K562 (cell line): ENCODE measurements around the gene RXRA. TPM values are rescaled to one million over a fixed set of nuclear protein-coding genes. Genes with fewer than 3 reads are reported as not detected.

ENCODE experiments used
- ATAC-seq: fragments of 200-7000 bp; cut with Tn5 transposase; 3 replicates; pipeline ENCODE4 v1.9.1; 2020; ENCODE audit warnings: moderate library complexity
- BruUV-seq: library from RNA; stranded (reverse); fragments of 400-500 nt; replicated peaks from 2 replicates; lab custom pipeline; 2021; lab: Mats Ljungman, UMichigan
- CTCF ChIA-PET: fragments of 300-600 bp; formaldehyde crosslinking; extraction: SDS; loops from one replicate; lab custom pipeline; 2021; ENCODE audit warnings: low intra/inter-chr PET ratio; lab: Yijun Ruan, JAX
- POLR2A ChIA-PET: fragments of 300-600, 350-650 bp; sonication (Branson Sonifier 250); formaldehyde crosslinking; extraction: SDS; loops from one replicate; lab custom pipeline; 2021; ENCODE audit warnings: antibody characterized with exemption, inconsistent platforms; lab: Yijun Ruan, JAX
- DNase-seq, 4 experiments: peaks; one replicate each; pipeline versions ENCODE4 v3.0.0 to v3.0.0-alpha.2; 2011 to 2018; ENCODE audit warnings: low spot score in 3 of 4, mixed read lengths in 3 of 4; ENCODE audit errors: extremely low read depth in 1 of 4
- FAIRE-seq: peaks from 2 replicates; lab custom pipeline; 2011; peaks lifted over from hg19 to GRCh38; lab: Jason Lieb, UNC
- H2AFZ ChIP-seq: 2 replicates; pipeline ENCODE4 v1.6.0; 2011; ENCODE audit warnings: low read depth, low read length, control low read depth, inconsistent platforms
- H3K27ac ChIP-seq: fragments of 200-600 bp; 3 replicates; pipeline ENCODE4 v1.8.0; 2011; ENCODE audit warnings: low read depth, mild to moderate bottlenecking, control low read depth, inconsistent platforms, low read length, moderate library complexity, mixed read lengths; ENCODE audit errors: extremely low read depth
- H3K27me3 ChIP-seq, 2 experiments: fragments of 300-600 bp in 1 of 2; 2 replicates in 1 of 2; 3 replicates in 1 of 2; pipeline versions ENCODE4 v1.6.0 to v1.8.0; 2011; ENCODE audit warnings: inconsistent platforms in 2 of 2, low read length in 2 of 2, mild to moderate bottlenecking in 1 of 2, mixed read lengths in 1 of 2, moderate library complexity in 1 of 2; ENCODE audit not compliant: control insufficient read depth in 2 of 2, insufficient read depth in 2 of 2
- H3K36me3 ChIP-seq: fragments of 300-600 bp; 3 replicates; pipeline ENCODE4 v1.8.0; 2011; ENCODE audit warnings: mild to moderate bottlenecking, low read length, inconsistent platforms; ENCODE audit not compliant: control insufficient read depth, insufficient read depth
- H3K4me1 ChIP-seq, 2 experiments: fragments of 200-600 bp in 1 of 2; replicated peaks in 1 of 2; 2 replicates in 1 of 2; 3 replicates in 1 of 2; pipeline versions ENCODE4 v1.5.1 to v1.8.0; 2011; ENCODE audit warnings: inconsistent platforms in 2 of 2, low read length in 2 of 2, mild to moderate bottlenecking in 1 of 2, mixed read lengths in 1 of 2, moderate library complexity in 1 of 2; ENCODE audit not compliant: control insufficient read depth in 2 of 2, insufficient read depth in 2 of 2
- H3K4me2 ChIP-seq: 2 replicates; pipeline ENCODE4 v1.6.1; 2011; ENCODE audit warnings: low read length, control low read depth, inconsistent platforms, mixed read lengths; ENCODE audit not compliant: insufficient read depth
- H3K4me3 ChIP-seq: fragments of 200-600 bp; sonication (generic), shearing (Covaris generic); 2 replicates; pipeline ENCODE4 v1.5.1; 2016; ENCODE audit warnings: control low read depth, inconsistent platforms
- H3K79me2 ChIP-seq: fragments of 200-600 bp; 3 replicates; pipeline ENCODE4 v1.8.0; 2011; ENCODE audit warnings: low read length, inconsistent platforms; ENCODE audit not compliant: control insufficient read depth, insufficient read depth
- H3K9ac ChIP-seq, 2 experiments: 2 replicates each; pipeline versions ENCODE4 v1.6.0 to v1.6.1; 2011; ENCODE audit warnings: low read depth in 2 of 2, low read length in 2 of 2, control low read depth in 1 of 2, inconsistent platforms in 1 of 2, mild to moderate bottlenecking in 1 of 2, mixed read lengths in 1 of 2; ENCODE audit not compliant: insufficient read depth in 1 of 2
- H3K9me1 ChIP-seq: one replicate; pipeline ENCODE4 v1.6.0; 2011; ENCODE audit warnings: inconsistent platforms, mild to moderate bottlenecking, low read length, moderate library complexity; ENCODE audit not compliant: control insufficient read depth, insufficient read depth
- H3K9me3 ChIP-seq: replicated peaks from 2 replicates; pipeline ENCODE4 v1.5.1; 2011; ENCODE audit warnings: low read depth, low read length, inconsistent platforms; ENCODE audit not compliant: control insufficient read depth, insufficient read depth
- H4K20me1 ChIP-seq: replicated peaks from 2 replicates; pipeline ENCODE4 v1.6.1; 2011; ENCODE audit warnings: low read length, inconsistent platforms, mixed read lengths; ENCODE audit not compliant: control insufficient read depth, insufficient read depth
- CEBPG ChIP-seq, 3 experiments: fragments of 200-800 bp in 1 of 3; sonication (Bioruptor generic) in 1 of 3; sonication (generic) in 1 of 3; formaldehyde crosslinking in 1 of 3; IDR thresholded peaks in 2 of 3; conservative IDR thresholded peaks in 1 of 3; 2 replicates each; pipeline versions ENCODE4 v1.6.1 to v1.8.0; 2016 to 2022; ENCODE audit warnings: missing compliant biosample characterization in 2 of 3, missing genetic modification characterization in 2 of 3, mild to moderate bottlenecking in 1 of 3, missing genetic modification reagents in 1 of 3
- HDAC2 ChIP-seq: fragments of 450-650 bp; IDR thresholded peaks from 2 replicates; pipeline ENCODE4 v1.6.1; 2016; ENCODE audit warnings: mild to moderate bottlenecking
- HNRNPH1 ChIP-seq: fragments of 200-400 bp; formaldehyde crosslinking; optimal IDR thresholded peaks from 2 replicates; pipeline ENCODE3; 2017; ENCODE audit warnings: low read depth, mild to moderate bottlenecking, low read length, moderate library complexity
- JUND ChIP-seq, 2 experiments: IDR thresholded peaks; 2 replicates in 1 of 2; 3 replicates in 1 of 2; pipeline ENCODE4 v1.6.1; 2011; ENCODE audit warnings: borderline replicate concordance in 2 of 2, low read depth in 2 of 2, low read length in 2 of 2, improper control_type of control experiment in 1 of 2, missing biosample characterization in 1 of 2, missing genetic modification characterization in 1 of 2, missing genetic modification reagents in 1 of 2
- MYNN ChIP-seq, 2 experiments: sonication (generic); formaldehyde crosslinking in 1 of 2; IDR thresholded peaks; 2 replicates each; pipeline versions ENCODE4 v1.5.0 to v1.6.1; 2016 to 2020; ENCODE audit warnings: antibody characterized with exemption in 1 of 2, missing genetic modification reagents in 1 of 2
- NONO ChIP-seq, 2 experiments: fragments of 200-400 bp in 1 of 2; fragments of 450-650 bp in 1 of 2; formaldehyde crosslinking in 1 of 2; IDR thresholded peaks; 2 replicates each; pipeline ENCODE4 v1.6.1; 2017; ENCODE audit warnings: low read depth in 2 of 2, mild to moderate bottlenecking in 2 of 2, moderate library complexity in 2 of 2, low read length in 1 of 2
- ZNF134 ChIP-seq: fragments of 250-450 bp; sonication (Bioruptor Pico); conservative IDR thresholded peaks from 2 replicates; pipeline ENCODE4 v1.4.0; 2020
- WGBS: fragments of 100-300 bp; shearing (Covaris generic); methylation state at CpG from one replicate; pipeline ENCODE4 v1.1.6; 2016; ENCODE audit warnings: low coverage, mixed read lengths; ENCODE audit not compliant: insufficient coverage; ENCODE audit errors: missing lambda C conversion rate; 5-methylcytosine and 5-hydroxymethylcytosine counted together
- in situ Hi-C: fragments of 300-500 bp; cut with MboI; formaldehyde crosslinking; loops from 4 replicates; pipeline ENCODE4 v1.15.0; 2018; ENCODE audit warnings: inconsistent platforms, mixed read lengths
- intact Hi-C: fragments of 100-400 bp; cut with micrococcal nuclease; formaldehyde crosslinking; loops from 2 replicates; pipeline ENCODE4 v1.14.2; 2022
- polyA plus RNA-seq, 8 experiments: library from polyadenylated mRNA; depleted of rRNA in 4 of 8; stranded (reverse) in 5 of 8; unstranded in 3 of 8; fragments of >200 nt; fragmentation: Nextera tagmentation in 2 of 8; fragmentation: Illumina TruSeq in 1 of 8; extraction: Ambion mirVana in 2 of 8; extraction: Trizol in 1 of 8; gene quantifications; 2 replicates each; pipeline versions ENCODE4 v1.2.1 to v1.2.3, GENCODE V29; 2011 to 2014; ENCODE audit warnings: inconsistent platforms in 1 of 8, missing spikeins in 1 of 8
- total RNA-seq, 7 experiments: library from RNA; depleted of rRNA in 6 of 7; stranded (reverse); fragments of >200 nt in 6 of 7; fragmentation: Illumina TruSeq in 2 of 7; extraction: Trizol in 2 of 7; gene quantifications; 2 replicates each; pipeline versions ENCODE4 v1.2.1 to v1.2.3, GENCODE V29; 2011 to 2021; ENCODE audit warnings: low replicate concordance in 1 of 7
- TF ChIP-seq, protein P1 (sequence below), 2 experiments: fragments of 450-650 bp; conservative IDR thresholded peaks; 2 replicates each; pipeline ENCODE4 v1.6.1; 2017; ENCODE audit warnings: mild to moderate bottlenecking in 2 of 2, moderate library complexity in 2 of 2
- TF ChIP-seq, protein P2 (sequence below): fragments of 450-650 bp; IDR thresholded peaks from 2 replicates; pipeline ENCODE4 v1.6.1; 2018; ENCODE audit not compliant: partially characterized antibody

The RXRA gene
- total and polyA plus RNA-seq, 9 of the 15 experiments (the other 6 are each of a cell fraction or from before 2014, with no cell fraction given) = 0.35 to 23.6 (median 4.6) TPM

DNA sequence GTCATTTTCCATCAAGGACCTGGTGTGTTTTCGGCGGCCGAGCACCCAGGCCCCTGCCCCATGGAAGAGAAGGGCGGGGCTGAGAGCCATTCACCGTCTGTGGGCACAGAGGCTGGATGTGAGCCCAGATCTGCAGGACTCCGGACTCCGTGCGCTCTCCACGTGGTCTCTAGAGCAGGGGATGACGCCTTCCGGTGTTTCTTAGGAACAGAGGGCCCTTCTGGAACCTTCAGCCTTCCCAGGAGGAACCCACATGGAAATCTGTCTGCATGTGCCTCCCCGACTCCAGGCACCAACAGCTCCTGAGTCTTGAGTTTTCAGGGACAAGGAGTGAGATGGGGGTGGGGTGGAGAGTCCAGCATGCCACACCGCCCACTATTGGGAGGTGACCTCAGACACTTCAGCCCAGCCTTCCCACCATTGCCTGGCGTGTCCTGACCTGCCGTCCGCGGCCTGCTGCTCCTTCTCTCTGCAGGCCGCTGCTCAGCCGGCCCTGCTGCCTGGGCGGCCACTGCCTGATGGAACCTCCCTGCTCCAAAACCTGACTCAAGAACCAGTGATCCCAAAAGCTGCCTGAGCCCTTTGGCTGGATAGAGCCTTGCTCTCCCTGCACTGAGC lies 2.4 kb upstream of the RXRA start (continued):
- TF ChIP-seq, protein P1, sequence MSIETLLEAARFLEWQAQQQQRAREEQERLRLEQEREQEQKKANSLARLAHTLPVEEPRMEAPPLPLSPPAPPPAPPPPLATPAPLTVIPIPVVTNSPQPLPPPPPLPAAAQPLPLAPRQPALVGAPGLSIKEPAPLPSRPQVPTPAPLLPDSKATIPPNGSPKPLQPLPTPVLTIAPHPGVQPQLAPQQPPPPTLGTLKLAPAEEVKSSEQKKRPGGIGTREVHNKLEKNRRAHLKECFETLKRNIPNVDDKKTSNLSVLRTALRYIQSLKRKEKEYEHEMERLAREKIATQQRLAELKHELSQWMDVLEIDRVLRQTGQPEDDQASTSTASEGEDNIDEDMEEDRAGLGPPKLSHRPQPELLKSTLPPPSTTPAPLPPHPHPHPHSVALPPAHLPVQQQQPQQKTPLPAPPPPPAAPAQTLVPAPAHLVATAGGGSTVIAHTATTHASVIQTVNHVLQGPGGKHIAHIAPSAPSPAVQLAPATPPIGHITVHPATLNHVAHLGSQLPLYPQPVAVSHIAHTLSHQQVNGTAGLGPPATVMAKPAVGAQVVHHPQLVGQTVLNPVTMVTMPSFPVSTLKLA (conservative IDR thresholded peaks at IDR 0.05) = 0 out of 4 replicates have a peak, but pooled peaks of 1 of the 2 experiments have one; percentile 20
- TF ChIP-seq ZNF134 = no peak

DNA sequence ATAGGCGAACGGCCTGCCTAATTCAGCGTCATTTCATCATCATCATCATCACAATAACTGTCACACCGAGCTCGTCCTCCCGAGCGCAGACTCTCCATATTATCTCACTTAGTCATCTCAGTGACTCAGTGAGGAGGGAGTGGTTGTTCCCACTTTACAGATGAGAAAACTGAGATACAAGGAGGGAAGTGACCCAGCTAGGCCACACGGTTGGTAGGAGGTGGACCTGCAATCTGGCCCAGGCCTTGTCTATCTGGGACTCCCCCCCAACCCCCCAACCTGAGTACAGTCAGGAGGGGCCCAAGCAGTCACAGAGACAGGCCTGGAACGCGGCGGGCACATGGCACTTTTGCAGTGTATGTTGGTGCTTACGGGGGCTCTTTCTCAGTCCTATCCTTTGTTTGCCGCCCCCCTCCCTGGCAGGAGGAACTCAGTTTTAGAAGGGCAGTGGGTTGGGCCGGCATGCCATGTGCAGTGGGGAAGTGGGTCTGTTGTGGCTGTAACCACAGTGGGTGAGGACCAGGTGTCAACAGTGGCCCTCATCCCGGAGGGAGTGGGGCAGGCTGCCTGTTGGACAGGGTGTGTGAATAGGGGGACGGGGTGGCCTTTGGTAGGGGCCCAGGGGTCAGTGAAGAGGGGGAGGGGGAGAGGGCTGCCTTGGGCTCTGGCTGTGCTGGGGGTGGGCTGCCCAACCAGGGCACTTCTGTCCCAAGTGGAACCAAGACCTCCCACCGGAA lies 1.7 kb upstream of the RXRA start:
- BruUV-seq = no TSS peak
- DNase-seq = peak in 2 of 4 experiments; percentile 43 to 45
- Histone ChIP-seq H3K4me2 (peak overlapping the region; percentile 86), H4K20me1 (no peaks in the 10 kb centered on the region; the same call in none of the 2 replicates), H3K36me3 (no peaks in the 10 kb centered on the region), H3K27me3 (no peaks in the 10 kb centered on the region), H3K27ac (no peak overlapping the region; the same call in 2 of the 3 replicates), H3K9ac (peak overlapping the region; percentile 77 to 97), H3K9me1 (peaks cover 5% of the 10 kb centered on the region), H3K9me3 (no peaks in the 10 kb centered on the region), H2AFZ (peak overlapping the region; percentile 83), H3K79me2 (peaks cover 28% of the 10 kb centered on the region), H3K4me1 (peaks cover 20 to 81% of the 10 kb centered on the region in 2 experiments), H3K4me3 (no peak overlapping the region)
- in situ Hi-C loops = no loop called here
- intact Hi-C loops = loop anchor here (10.0 kb wide), 1 partner anchor 150 kb away; no protein-coding TSS in a partner anchor
- WGBS = 44% methylated on average over 15 of the region's 17 CpGs
- ChIA-PET POLR2A (interaction anchor here (0.5 to 0.7 kb wide), 3 partner anchors 251 to 709 kb away, joined by 3 to 4 read pairs (median 3); no protein-coding TSS in a partner anchor), CTCF (interaction anchor here (0.6 kb wide), 1 partner anchor 120 kb away, joined by 3 read pairs; no protein-coding TSS in a partner anchor)
- no peak for ATAC-seq
- peak; percentile 15 for FAIRE-seq
- TF ChIP-seq CEBPG (CRISPR knock-in tag; IDR thresholded peaks at IDR 0.05) (no peak), CEBPG (tag; conservative IDR thresholded peaks at IDR 0.05 in 1 of 2, IDR thresholded peaks at IDR 0.05 in 1 of 2) (peak in 1 of 2 experiments; percentile 39; a peak in 1 of 4 replicates), HDAC2 (peak; percentile 94), MYNN (IDR thresholded peaks at IDR 0.05) (no peak), MYNN (CRISPR knock-in tag; IDR thresholded peaks at IDR 0.05) (no peak), NONO (IDR thresholded peaks at IDR 0.05; ENCODE audit: low read depth in 2 of 2, low read length in 1 of 2) (no peak), HNRNPH1 (no peak), JUND (IDR thresholded peaks at IDR 0.05; ENCODE audit: borderline replicate concordance, low read depth, low read length) (0 out of 2 replicates have a peak, but pooled peaks have one; percentile 13), JUND (tag; IDR thresholded peaks at IDR 0.05; ENCODE audit: borderline replicate concordance, low read depth, low read length) (peak; percentile 68; the same call in 2 of the 3 replicates)
- TF ChIP-seq, protein P2, sequence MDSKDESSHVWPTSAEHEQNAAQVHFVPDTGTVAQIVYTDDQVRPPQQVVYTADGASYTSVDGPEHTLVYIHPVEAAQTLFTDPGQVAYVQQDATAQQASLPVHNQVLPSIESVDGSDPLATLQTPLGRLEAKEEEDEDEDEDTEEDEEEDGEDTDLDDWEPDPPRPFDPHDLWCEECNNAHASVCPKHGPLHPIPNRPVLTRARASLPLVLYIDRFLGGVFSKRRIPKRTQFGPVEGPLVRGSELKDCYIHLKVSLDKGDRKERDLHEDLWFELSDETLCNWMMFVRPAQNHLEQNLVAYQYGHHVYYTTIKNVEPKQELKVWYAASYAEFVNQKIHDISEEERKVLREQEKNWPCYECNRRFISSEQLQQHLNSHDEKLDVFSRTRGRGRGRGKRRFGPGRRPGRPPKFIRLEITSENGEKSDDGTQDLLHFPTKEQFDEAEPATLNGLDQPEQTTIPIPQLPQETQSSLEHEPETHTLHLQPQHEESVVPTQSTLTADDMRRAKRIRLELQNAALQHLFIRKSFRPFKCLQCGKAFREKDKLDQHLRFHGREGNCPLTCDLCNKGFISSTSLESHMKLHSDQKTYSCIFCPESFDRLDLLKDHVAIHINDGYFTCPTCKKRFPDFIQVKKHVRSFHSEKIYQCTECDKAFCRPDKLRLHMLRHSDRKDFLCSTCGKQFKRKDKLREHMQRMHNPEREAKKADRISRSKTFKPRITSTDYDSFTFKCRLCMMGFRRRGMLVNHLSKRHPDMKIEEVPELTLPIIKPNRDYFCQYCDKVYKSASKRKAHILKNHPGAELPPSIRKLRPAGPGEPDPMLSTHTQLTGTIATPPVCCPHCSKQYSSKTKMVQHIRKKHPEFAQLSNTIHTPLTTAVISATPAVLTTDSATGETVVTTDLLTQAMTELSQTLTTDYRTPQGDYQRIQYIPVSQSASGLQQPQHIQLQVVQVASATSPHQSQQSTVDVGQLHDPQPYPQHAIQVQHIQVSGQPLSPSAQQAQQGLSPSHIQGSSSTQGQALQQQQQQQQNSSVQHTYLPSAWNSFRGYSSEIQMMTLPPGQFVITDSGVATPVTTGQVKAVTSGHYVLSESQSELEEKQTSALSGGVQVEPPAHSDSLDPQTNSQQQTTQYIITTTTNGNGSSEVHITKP = no peak
